Measurements from ENCODE around the gene MFAP4. TPM values are rescaled to one million over a fixed set of nuclear protein-coding genes. Genes with fewer than 3 reads are reported as not detected.

MFAP4 gene
- total and polyA plus RNA-seq, 9 of the 15 experiments (the other 6 are each of a cell fraction or from before 2014, with no cell fraction given): 0.07 to 0.24 TPM; not detected in 7

DNA sequence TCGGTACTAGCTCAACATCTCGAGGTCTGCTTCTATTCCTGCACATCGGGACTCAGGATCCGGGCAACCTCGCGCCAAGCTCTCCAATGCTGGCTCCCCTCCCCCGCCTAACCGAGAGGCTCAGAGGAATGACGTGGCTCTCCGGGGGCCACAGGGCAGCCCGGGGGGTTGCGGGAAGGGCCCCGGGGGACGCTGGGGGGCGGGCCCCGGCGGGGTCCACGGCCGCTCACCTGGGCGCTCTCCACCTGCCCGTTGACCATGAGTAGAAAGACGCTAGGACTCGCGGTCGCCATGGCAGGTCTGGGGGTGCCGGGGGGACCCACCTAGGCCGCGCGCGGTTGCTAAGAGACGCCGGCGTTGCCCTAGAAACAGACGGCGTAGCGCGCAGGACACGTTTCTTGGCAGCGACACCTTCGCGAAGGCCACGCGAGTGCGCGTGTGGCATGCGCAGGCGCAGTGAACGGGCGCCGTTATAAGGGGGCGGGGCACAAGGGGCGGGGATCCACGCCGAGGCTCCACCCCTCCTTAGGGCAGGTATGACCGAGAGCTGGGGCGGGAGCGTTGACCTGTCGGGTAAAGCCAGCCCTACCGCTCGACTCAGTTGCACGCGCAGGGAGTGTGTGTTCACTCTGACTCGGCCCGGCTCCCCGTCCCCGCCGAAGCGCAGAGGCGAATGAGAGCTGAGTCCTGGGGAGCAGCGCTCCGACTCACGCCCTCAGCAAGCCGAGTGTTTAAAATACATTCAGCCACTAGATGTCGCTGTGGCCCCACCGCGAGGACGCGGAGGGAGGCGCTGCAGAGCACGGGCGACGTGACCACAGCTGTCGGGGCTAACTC is 24.5 kb downstream of the MFAP4 start, which contains the start of gene B9D1 (continued):
- TF ChIP-seq CXXC5 (CRISPR knock-in tag; IDR thresholded peaks at IDR 0.05): peak; percentile 67
- no peak for TF ChIP-seq NCOR1 (IDR thresholded peaks at IDR 0.05)
- TF ChIP-seq NRF1 (conservative IDR thresholded peaks at IDR 0.05 in 1 of 2, IDR thresholded peaks at IDR 0.05 in 1 of 2): peak; percentile 96 to 97
- TF ChIP-seq HDAC1 (IDR thresholded peaks at IDR 0.05): peak in 1 of 2 experiments; percentile 67; a peak in 2 of 4 replicates
- TF ChIP-seq, protein P1, sequence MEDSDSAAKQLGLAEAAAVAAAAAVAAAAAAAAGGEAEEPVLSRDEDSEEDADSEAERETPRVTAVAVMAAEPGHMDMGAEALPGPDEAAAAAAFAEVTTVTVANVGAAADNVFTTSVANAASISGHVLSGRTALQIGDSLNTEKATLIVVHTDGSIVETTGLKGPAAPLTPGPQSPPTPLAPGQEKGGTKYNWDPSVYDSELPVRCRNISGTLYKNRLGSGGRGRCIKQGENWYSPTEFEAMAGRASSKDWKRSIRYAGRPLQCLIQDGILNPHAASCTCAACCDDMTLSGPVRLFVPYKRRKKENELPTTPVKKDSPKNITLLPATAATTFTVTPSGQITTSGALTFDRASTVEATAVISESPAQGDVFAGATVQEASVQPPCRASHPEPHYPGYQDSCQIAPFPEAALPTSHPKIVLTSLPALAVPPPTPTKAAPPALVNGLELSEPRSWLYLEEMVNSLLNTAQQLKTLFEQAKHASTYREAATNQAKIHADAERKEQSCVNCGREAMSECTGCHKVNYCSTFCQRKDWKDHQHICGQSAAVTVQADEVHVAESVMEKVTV (CRISPR knock-in tag; IDR thresholded peaks at IDR 0.05): peak; percentile 90
- peak; percentile 72 for TF ChIP-seq BHLHE40 (IDR thresholded peaks at IDR 0.05; ENCODE audit: low read length)
- peak; percentile 40; the same call in 1 of the 2 replicates for TF ChIP-seq ZBTB7A (IDR thresholded peaks at IDR 0.05; ENCODE audit: borderline replicate concordance, control insufficient read depth, low read depth, low read length)
- TF ChIP-seq RFX1 (IDR thresholded peaks at IDR 0.05): peak; percentile 98
- no peak for TF ChIP-seq GATAD2A (IDR thresholded peaks at IDR 0.05)
- TF ChIP-seq TOE1 (IDR thresholded peaks at IDR 0.05; ENCODE audit: borderline replicate concordance): no peak
- no peak for TF ChIP-seq TOE1 (CRISPR knock-in tag; IDR thresholded peaks at IDR 0.05; ENCODE audit: borderline replicate concordance, low read depth)
- TF ChIP-seq, protein P2, sequence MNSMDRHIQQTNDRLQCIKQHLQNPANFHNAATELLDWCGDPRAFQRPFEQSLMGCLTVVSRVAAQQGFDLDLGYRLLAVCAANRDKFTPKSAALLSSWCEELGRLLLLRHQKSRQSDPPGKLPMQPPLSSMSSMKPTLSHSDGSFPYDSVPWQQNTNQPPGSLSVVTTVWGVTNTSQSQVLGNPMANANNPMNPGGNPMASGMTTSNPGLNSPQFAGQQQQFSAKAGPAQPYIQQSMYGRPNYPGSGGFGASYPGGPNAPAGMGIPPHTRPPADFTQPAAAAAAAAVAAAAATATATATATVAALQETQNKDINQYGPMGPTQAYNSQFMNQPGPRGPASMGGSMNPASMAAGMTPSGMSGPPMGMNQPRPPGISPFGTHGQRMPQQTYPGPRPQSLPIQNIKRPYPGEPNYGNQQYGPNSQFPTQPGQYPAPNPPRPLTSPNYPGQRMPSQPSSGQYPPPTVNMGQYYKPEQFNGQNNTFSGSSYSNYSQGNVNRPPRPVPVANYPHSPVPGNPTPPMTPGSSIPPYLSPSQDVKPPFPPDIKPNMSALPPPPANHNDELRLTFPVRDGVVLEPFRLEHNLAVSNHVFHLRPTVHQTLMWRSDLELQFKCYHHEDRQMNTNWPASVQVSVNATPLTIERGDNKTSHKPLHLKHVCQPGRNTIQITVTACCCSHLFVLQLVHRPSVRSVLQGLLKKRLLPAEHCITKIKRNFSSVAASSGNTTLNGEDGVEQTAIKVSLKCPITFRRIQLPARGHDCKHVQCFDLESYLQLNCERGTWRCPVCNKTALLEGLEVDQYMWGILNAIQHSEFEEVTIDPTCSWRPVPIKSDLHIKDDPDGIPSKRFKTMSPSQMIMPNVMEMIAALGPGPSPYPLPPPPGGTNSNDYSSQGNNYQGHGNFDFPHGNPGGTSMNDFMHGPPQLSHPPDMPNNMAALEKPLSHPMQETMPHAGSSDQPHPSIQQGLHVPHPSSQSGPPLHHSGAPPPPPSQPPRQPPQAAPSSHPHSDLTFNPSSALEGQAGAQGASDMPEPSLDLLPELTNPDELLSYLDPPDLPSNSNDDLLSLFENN (IDR thresholded peaks at IDR 0.05; ENCODE audit: low read depth in 2 of 2, low read length in 2 of 2): no peak
- no peak for TF ChIP-seq MCM3 (IDR thresholded peaks at IDR 0.05)
- peak; percentile 23; the same call in 1 of the 2 replicates for TF ChIP-seq ATF1 (CRISPR knock-in tag; IDR thresholded peaks at IDR 0.05)
- TF ChIP-seq ATF1 (tag; IDR thresholded peaks at IDR 0.05): peak; percentile 74
- TF ChIP-seq, protein P3, sequence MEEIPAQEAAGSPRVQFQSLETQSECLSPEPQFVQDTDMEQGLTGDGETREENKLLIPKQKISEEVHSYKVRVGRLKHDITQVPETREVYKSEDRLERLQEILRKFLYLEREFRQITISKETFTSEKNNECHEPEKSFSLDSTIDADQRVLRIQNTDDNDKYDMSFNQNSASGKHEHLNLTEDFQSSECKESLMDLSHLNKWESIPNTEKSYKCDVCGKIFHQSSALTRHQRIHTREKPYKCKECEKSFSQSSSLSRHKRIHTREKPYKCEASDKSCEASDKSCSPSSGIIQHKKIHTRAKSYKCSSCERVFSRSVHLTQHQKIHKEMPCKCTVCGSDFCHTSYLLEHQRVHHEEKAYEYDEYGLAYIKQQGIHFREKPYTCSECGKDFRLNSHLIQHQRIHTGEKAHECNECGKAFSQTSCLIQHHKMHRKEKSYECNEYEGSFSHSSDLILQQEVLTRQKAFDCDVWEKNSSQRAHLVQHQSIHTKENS (CRISPR knock-in tag; IDR thresholded peaks at IDR 0.05): no peak
- no peak for TF ChIP-seq DPF2 (IDR thresholded peaks at IDR 0.05)
- TF ChIP-seq RAD21 (CRISPR knock-in tag; conservative IDR thresholded peaks at IDR 0.05 in 1 of 2, IDR thresholded peaks at IDR 0.05 in 1 of 2): peak; percentile 90 to 95
- no peak for TF ChIP-seq CBFA2T3 (IDR thresholded peaks at IDR 0.05)
- TF ChIP-seq, protein P4, sequence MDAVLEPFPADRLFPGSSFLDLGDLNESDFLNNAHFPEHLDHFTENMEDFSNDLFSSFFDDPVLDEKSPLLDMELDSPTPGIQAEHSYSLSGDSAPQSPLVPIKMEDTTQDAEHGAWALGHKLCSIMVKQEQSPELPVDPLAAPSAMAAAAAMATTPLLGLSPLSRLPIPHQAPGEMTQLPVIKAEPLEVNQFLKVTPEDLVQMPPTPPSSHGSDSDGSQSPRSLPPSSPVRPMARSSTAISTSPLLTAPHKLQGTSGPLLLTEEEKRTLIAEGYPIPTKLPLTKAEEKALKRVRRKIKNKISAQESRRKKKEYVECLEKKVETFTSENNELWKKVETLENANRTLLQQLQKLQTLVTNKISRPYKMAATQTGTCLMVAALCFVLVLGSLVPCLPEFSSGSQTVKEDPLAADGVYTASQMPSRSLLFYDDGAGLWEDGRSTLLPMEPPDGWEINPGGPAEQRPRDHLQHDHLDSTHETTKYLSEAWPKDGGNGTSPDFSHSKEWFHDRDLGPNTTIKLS (IDR thresholded peaks at IDR 0.05; ENCODE audit: borderline replicate concordance, low read depth): peak; percentile 47; the same call in 1 of the 2 replicates
- no peak for TF ChIP-seq FIP1L1 (IDR thresholded peaks at IDR 0.05; ENCODE audit: low read depth, low read length, poor library complexity, severe bottlenecking)
